CD14-positive monocyte (primary cell): ENCODE measurements around the gene ALG14. TPM values are rescaled to one million over a fixed set of nuclear protein-coding genes. Genes with fewer than 3 reads are reported as not detected.

Experiments
- DNase-seq, 3 donors: peaks; one replicate each; pipeline ENCODE4 v3.0.0-alpha.2; 2011 to 2022
- H2AFZ ChIP-seq: 2 replicates; pipeline ENCODE4 v1.6.0; 2012; ENCODE audit warnings: mild to moderate bottlenecking, low read depth, low read length, inconsistent platforms; ENCODE audit not compliant: insufficient read depth, poor library complexity, severe bottlenecking
- H3K27ac ChIP-seq, 2 donors: 1 replicate in 1 of 2; 2 replicates in 1 of 2; pipeline ENCODE4 v1.5.1; 2012 to 2013; ENCODE audit warnings: low read length in 2 of 2, control low read depth in 1 of 2, inconsistent platforms in 1 of 2, low read depth in 1 of 2, mild to moderate bottlenecking in 1 of 2
- H3K27me3 ChIP-seq, 2 donors: one replicate each; pipeline versions ENCODE4 v1.6.0 to v1.6.1; 2011 to 2013; ENCODE audit warnings: low read length in 2 of 2; ENCODE audit not compliant: control insufficient read depth in 2 of 2, insufficient read depth in 2 of 2
- H3K36me3 ChIP-seq, 2 donors: replicated peaks in 1 of 2; 1 replicate in 1 of 2; 2 replicates in 1 of 2; pipeline versions ENCODE4 v1.5.1 to v1.6.1; 2012 to 2013; ENCODE audit warnings: low read length in 2 of 2, control low read depth in 1 of 2, inconsistent platforms in 1 of 2, mild to moderate bottlenecking in 1 of 2; ENCODE audit not compliant: insufficient read depth in 2 of 2, control insufficient read depth in 1 of 2
- H3K4me1 ChIP-seq, 2 donors: 1 replicate in 1 of 2; 2 replicates in 1 of 2; pipeline versions ENCODE4 v1.5.1 to v1.6.1; 2012 to 2013; ENCODE audit warnings: low read length in 2 of 2, control low read depth in 1 of 2, inconsistent platforms in 1 of 2, mild to moderate bottlenecking in 1 of 2, moderate library complexity in 1 of 2; ENCODE audit not compliant: insufficient read depth in 2 of 2, control insufficient read depth in 1 of 2
- H3K4me2 ChIP-seq: replicated peaks from 2 replicates; pipeline ENCODE3; 2012; ENCODE audit warnings: low read length, moderate library complexity, mild to moderate bottlenecking; ENCODE audit not compliant: poor library complexity, severe bottlenecking; ENCODE audit errors: extremely low read depth
- H3K4me3 ChIP-seq, 3 experiments: fragments of 200-600 bp in 1 of 3; sonication (generic) in 1 of 3; replicated peaks in 1 of 3; 1 replicate in 2 of 3; 2 replicates in 1 of 3; pipeline ENCODE4 v1.5.1; 2011 to 2013; ENCODE audit warnings: low read length in 3 of 3, mild to moderate bottlenecking in 3 of 3, control low read depth in 2 of 3, low read depth in 2 of 3, inconsistent platforms in 1 of 3, moderate library complexity in 1 of 3
- H3K79me2 ChIP-seq: 2 replicates; pipeline ENCODE4 v1.6.0; 2012; ENCODE audit warnings: mild to moderate bottlenecking, control low read depth, inconsistent platforms, low read length, moderate library complexity; ENCODE audit not compliant: insufficient read depth
- H3K9ac ChIP-seq: 2 replicates; pipeline ENCODE4 v1.6.0; 2017; ENCODE audit warnings: low read length, mild to moderate bottlenecking; ENCODE audit not compliant: insufficient read depth, poor library complexity, severe bottlenecking
- H3K9me3 ChIP-seq, 2 donors: replicated peaks in 1 of 2; 1 replicate in 1 of 2; 2 replicates in 1 of 2; pipeline versions ENCODE4 v1.5.1 to v1.6.1; 2012 to 2013; ENCODE audit warnings: low read length in 2 of 2, control low read depth in 1 of 2; ENCODE audit not compliant: control insufficient read depth in 1 of 2, insufficient read depth in 1 of 2
- H4K20me1 ChIP-seq: 2 replicates; pipeline ENCODE4 v1.6.0; 2012; ENCODE audit warnings: mild to moderate bottlenecking, low read length, control low read depth, moderate library complexity; ENCODE audit not compliant: insufficient read depth
- H3K27ac Mint-ChIP-seq, 7 donors: one replicate each; pipeline ENCODE4 v1.8.0; 2020; ENCODE audit warnings: mild to moderate bottlenecking in 7 of 7, mixed read lengths in 7 of 7, moderate library complexity in 6 of 7, inconsistent platforms in 2 of 7
- H3K27me3 Mint-ChIP-seq, 3 donors: one replicate each; pipeline ENCODE4 v1.8.0; 2021 to 2022; ENCODE audit warnings: low read depth in 3 of 3, mild to moderate bottlenecking in 3 of 3, mixed read lengths in 3 of 3, moderate library complexity in 3 of 3, inconsistent platforms in 1 of 3
- H3K36me3 Mint-ChIP-seq, 2 donors: one replicate each; pipeline ENCODE4 v1.8.0; 2020; ENCODE audit warnings: mixed read lengths in 2 of 2, inconsistent platforms in 1 of 2, mild to moderate bottlenecking in 1 of 2
- H3K4me1 Mint-ChIP-seq: one replicate; pipeline ENCODE4 v1.8.0; 2020; ENCODE audit warnings: mild to moderate bottlenecking, mixed read lengths
- H3K4me3 Mint-ChIP-seq, 2 donors: one replicate each; pipeline ENCODE4 v1.8.0; 2020; ENCODE audit warnings: mild to moderate bottlenecking in 2 of 2, mixed read lengths in 2 of 2, moderate library complexity in 1 of 2
- H3K9me3 Mint-ChIP-seq, 7 donors: one replicate each; pipeline ENCODE4 v1.8.0; 2020 to 2022; ENCODE audit warnings: mixed read lengths in 7 of 7, mild to moderate bottlenecking in 6 of 7, moderate library complexity in 6 of 7, inconsistent platforms in 2 of 7
- WGBS: methylation state at CpG from one replicate; pipeline ENCODE4 v1.1.5; 2013; ENCODE audit warnings: missing lambda C conversion rate; ENCODE audit not compliant: insufficient coverage; 5-methylcytosine and 5-hydroxymethylcytosine counted together
- intact Hi-C, 2 donors: fragments of 100-400 bp; cut with micrococcal nuclease; formaldehyde crosslinking; loops; one replicate each; pipeline versions ENCODE4 v1.15.0 to v1.15.1; 2023
- polyA plus RNA-seq, 3 donors: library from polyadenylated mRNA; depleted of rRNA in 1 of 3; unstranded in 2 of 3; stranded (reverse) in 1 of 3; fragments of 300-500 nt in 2 of 3; fragments of >200 nt in 1 of 3; fragmentation: Illumina TruSeq in 2 of 3; gene quantifications; 1 replicate in 2 of 3; 2 replicates in 1 of 3; pipeline ENCODE4 v1.2.3, GENCODE V29; 2012 to 2021
- TF ChIP-seq, protein P1 (sequence below): fragments of 200-600 bp; IDR thresholded peaks from one replicate; pipeline ENCODE4 v1.8.0; 2022; ENCODE audit warnings: antibody characterized with exemption, mild to moderate bottlenecking

ALG14 gene
- polyA plus RNA-seq, 3 donors, result 0.27 to 5.5 (median 4.4) TPM

DNA sequence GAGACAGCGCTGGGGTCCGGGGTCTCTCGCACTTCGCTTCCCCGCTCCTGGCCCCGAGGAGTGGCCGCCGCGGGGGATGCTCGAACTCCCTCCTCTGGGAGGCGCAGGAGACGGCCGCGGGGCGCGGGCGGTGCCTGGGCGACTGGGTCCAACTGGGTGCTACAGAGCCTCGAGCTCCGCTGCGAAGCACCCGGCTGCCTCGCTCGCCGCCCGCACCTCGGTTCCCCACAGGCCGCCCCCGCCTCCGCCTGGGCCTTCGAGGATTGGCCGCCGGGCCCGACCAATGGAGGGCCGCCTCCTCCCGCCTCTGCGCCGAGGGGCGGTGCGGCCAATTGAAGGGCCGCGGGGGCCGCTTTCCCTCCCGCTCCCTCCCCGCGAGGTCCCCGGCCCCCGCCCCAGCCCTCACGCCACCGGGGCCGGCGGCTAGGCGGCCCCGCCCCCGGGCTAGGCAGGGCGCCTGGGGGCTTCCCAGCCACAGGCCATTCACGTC is 145.8 kb downstream of the ALG14 start, which contains the start of gene CNN3:
Gene CNN3, minus strand, starts transcription at position 196 of the 490 bp plus-strand sequence. CDS start 216 bp downstream, outside the sequence.
- peak within 1 kb of the TSS in 2 of 3 experiments; percentile 6 to 61 for H3K4me3 ChIP-seq
- H4K20me1 ChIP-seq, result no peaks in the 10 kb centered on the region
- no peak within 1 kb of the TSS for H3K27ac ChIP-seq
- peaks cover 12% of the 10 kb centered on the region for H3K4me1 Mint-ChIP-seq
- peak within 1 kb of the TSS in 1 of 7 donors; percentile 41 for H3K27ac Mint-ChIP-seq
- H3K9ac ChIP-seq, result peak within 1 kb of the TSS; percentile 15
- peaks cover 9 to 20% of the 10 kb centered on the region in 2 donors for H3K4me1 ChIP-seq
- H3K36me3 Mint-ChIP-seq, result peaks cover 3 to 10% of the 10 kb centered on the region in 2 donors
- H2AFZ ChIP-seq, result peak within 1 kb of the TSS; percentile 61
- no peaks in the 10 kb centered on the region for H3K79me2 ChIP-seq
- TF ChIP-seq, protein P1, sequence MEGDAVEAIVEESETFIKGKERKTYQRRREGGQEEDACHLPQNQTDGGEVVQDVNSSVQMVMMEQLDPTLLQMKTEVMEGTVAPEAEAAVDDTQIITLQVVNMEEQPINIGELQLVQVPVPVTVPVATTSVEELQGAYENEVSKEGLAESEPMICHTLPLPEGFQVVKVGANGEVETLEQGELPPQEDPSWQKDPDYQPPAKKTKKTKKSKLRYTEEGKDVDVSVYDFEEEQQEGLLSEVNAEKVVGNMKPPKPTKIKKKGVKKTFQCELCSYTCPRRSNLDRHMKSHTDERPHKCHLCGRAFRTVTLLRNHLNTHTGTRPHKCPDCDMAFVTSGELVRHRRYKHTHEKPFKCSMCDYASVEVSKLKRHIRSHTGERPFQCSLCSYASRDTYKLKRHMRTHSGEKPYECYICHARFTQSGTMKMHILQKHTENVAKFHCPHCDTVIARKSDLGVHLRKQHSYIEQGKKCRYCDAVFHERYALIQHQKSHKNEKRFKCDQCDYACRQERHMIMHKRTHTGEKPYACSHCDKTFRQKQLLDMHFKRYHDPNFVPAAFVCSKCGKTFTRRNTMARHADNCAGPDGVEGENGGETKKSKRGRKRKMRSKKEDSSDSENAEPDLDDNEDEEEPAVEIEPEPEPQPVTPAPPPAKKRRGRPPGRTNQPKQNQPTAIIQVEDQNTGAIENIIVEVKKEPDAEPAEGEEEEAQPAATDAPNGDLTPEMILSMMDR, result no peak
- peak; percentile 5 to 41 (median 5) for DNase-seq
- H3K27me3 Mint-ChIP-seq, result peaks cover 54 to 77% (median 65%) of the 10 kb centered on the region in 3 donors
- WGBS, result under 1% methylated on average over 53 of the region's 57 CpGs
- H3K36me3 ChIP-seq, result no peaks in the 10 kb centered on the region
- peaks cover 0 to 19% (median 8%) of the 10 kb centered on the region in 7 donors for H3K9me3 Mint-ChIP-seq
- H3K27me3 ChIP-seq, result peaks cover 54 to 67% of the 10 kb centered on the region in 2 donors
- peak within 1 kb of the TSS; percentile 73 to 93 for H3K4me3 Mint-ChIP-seq
- intact Hi-C loops, result no loop called here
- H3K9me3 ChIP-seq, result no peaks in the 10 kb centered on the region
- peak within 1 kb of the TSS; percentile 72 for H3K4me2 ChIP-seq

DNA sequence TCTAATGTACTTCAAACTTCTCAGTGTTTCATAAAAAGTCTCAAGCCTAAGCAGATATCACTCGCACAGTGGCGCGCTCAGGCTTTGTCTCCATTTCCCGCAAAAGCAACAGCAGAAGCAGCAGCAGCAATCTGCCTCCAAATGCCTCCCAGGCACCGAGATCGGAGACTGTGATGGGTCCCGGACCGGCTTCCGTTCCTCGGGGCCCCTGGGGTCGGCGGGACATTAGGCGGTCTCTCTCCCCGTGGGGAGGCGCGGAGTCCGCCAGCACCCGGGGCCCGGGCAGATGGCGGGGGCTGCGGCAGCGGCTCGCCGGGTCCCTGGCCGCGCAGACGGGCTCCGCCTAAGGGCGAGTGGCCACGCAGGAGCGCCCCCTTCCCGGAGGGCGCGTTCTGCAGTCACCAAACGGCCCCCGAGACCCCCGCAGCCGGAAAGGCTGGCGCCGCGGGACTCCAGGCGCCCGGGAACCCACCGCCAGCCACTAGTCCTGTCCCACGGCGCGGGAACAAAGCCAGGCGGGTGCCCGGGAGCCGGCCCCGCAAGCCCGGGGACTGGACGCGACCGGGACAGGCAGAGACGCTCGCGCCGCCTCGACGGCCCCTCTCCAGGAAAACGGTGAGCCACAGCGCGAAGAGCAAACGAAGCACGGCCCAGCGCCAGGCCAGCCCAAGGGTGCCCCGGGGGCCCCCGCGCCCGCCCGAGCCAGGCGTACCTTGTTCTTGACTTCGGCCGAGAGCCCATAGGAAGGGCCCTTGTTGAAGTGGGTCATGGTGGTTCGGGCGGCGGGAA is 146.4 kb downstream of the ALG14 start:
- Histone ChIP-seq H3K4me1 (peaks cover 9 to 20% of the 10 kb centered on the region in 2 donors), H3K4me3 (peak overlapping the region in 2 of 3 experiments; percentile 6 to 61), H3K9me3 (no peaks in the 10 kb centered on the region), H2AFZ (peak overlapping the region; percentile 61), H3K4me2 (peak overlapping the region; percentile 72), H4K20me1 (no peaks in the 10 kb centered on the region), H3K79me2 (no peaks in the 10 kb centered on the region), H3K27me3 (peaks cover 54 to 67% of the 10 kb centered on the region in 2 donors), H3K36me3 (no peaks in the 10 kb centered on the region), H3K9ac (no peak overlapping the region), H3K27ac (no peak overlapping the region)
- TF ChIP-seq, protein P1, result no peak
- intact Hi-C loops, result no loop called here
- H3K4me1 Mint-ChIP-seq, result peaks cover 12% of the 10 kb centered on the region
- no peak overlapping the region for H3K27ac Mint-ChIP-seq
- H3K27me3 Mint-ChIP-seq, result peaks cover 54 to 80% (median 65%) of the 10 kb centered on the region in 3 donors
- peaks cover 3 to 10% of the 10 kb centered on the region in 2 donors for H3K36me3 Mint-ChIP-seq
- no peak for DNase-seq
- H3K9me3 Mint-ChIP-seq, result peaks cover 0 to 19% (median 8%) of the 10 kb centered on the region in 7 donors
- peak overlapping the region; percentile 71 to 89 for H3K4me3 Mint-ChIP-seq
- WGBS, result under 1% methylated on average over 78 of the region's 78 CpGs
